GM23248 (cell line): ENCODE measurements around the gene PKD2L1.

Experiments
- EZH2 ChIP-seq: fragments of 200-600 bp; sonication (generic); IDR thresholded peaks from 2 replicates; pipeline ENCODE4 v1.6.1; 2018; ENCODE audit warnings: antibody characterized with exemption, mild to moderate bottlenecking; ENCODE audit not compliant: insufficient read depth, poor library complexity, severe bottlenecking
- EZH2phosphoT487 ChIP-seq: fragments of 200-600 bp; sonication (generic); IDR thresholded peaks from 2 replicates; pipeline ENCODE4 v1.6.1; 2018; ENCODE audit warnings: antibody characterized with exemption, moderate library complexity, mild to moderate bottlenecking, low read depth; ENCODE audit not compliant: insufficient read depth

DNA sequence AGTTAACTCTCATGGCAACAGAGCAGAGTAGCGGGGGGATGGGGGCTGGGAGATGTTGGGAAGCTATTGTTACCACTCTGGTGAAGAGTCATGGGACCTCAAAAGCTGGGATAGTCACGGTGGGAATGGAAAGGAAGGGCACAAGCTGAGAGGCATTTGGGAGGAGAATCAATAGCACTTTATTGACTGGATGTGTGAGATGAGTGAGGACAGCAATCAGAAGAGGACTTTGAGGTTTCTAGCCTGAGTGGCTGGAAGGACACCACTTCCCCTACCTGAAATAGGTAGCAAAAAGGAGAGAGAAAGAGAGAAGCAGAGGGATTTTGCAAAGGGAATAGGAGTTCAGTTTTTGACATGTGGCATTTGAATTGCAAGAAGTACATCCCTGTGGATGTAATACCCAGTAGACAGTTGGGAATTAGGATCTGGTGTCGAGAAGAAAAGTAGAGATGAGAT lies 44.2 kb upstream of the PKD2L1 start:
- no peak for TF ChIP-seq EZH2
- TF ChIP-seq EZH2phosphoT487, result no peak
